RWPE1 (cell line): ENCODE data around the gene POLN.

ENCODE experiments used
- CTCF ChIA-PET: fragments of 350-600 bp; sonication (Branson Sonifier 250); formaldehyde crosslinking; extraction: SDS; loops from one replicate; lab custom pipeline; 2021; lab: Yijun Ruan, JAX
- POLR2A ChIA-PET: fragments of 400-600 bp; formaldehyde crosslinking; extraction: SDS; loops from one replicate; lab custom pipeline; 2020; ENCODE audit warnings: antibody characterized with exemption; ENCODE audit not compliant: low non-redundant PET; lab: Yijun Ruan, JAX
- DNase-seq: peaks from one replicate; pipeline ENCODE4 v3.0.0; 2012; ENCODE audit warnings: low spot score
- H3K27ac ChIP-seq: fragments of 450-650 bp; 2 replicates; pipeline ENCODE4 v1.5.1; 2017
- TF ChIP-seq, protein P1 (sequence below): fragments of 450-650 bp; conservative IDR thresholded peaks from 2 replicates; pipeline ENCODE4 v1.5.1; 2017; ENCODE audit warnings: low read depth, mild to moderate bottlenecking

The POLN gene

DNA sequence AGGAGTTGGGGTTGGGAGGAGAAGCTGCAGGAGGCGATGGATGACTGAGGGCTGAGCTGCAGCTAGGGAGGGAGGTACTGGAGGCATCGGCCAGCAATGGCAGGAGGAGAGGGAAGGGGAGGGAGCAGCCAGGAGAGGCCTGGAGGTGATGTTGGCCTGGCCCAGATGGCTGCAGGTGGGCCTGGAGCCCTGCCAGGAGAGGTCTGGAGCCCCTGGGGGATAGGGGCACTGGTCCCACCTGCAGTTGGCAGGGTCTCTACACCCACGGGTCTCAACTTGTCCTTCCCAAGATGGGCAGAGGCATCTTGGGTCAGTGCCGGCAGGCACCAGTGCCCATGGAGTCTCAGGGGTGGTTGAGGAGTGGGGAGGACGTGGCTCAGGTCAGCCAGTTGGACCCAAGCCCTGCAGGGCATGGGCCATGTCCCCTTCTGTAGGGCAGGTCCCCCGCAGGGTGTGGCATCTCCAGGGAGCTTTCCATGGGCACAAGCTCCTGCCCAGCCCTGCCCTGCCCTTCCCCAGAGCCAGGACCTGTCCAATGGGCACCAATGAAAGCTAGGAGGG, 22.6 kb upstream of the POLN start:
- DNase-seq: no peak
- ChIA-PET POLR2A (no interaction called here), CTCF (no interaction called here)
- TF ChIP-seq, protein P1, sequence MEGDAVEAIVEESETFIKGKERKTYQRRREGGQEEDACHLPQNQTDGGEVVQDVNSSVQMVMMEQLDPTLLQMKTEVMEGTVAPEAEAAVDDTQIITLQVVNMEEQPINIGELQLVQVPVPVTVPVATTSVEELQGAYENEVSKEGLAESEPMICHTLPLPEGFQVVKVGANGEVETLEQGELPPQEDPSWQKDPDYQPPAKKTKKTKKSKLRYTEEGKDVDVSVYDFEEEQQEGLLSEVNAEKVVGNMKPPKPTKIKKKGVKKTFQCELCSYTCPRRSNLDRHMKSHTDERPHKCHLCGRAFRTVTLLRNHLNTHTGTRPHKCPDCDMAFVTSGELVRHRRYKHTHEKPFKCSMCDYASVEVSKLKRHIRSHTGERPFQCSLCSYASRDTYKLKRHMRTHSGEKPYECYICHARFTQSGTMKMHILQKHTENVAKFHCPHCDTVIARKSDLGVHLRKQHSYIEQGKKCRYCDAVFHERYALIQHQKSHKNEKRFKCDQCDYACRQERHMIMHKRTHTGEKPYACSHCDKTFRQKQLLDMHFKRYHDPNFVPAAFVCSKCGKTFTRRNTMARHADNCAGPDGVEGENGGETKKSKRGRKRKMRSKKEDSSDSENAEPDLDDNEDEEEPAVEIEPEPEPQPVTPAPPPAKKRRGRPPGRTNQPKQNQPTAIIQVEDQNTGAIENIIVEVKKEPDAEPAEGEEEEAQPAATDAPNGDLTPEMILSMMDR: no peak
- H3K27ac ChIP-seq: peak overlapping the region; percentile 91

DNA sequence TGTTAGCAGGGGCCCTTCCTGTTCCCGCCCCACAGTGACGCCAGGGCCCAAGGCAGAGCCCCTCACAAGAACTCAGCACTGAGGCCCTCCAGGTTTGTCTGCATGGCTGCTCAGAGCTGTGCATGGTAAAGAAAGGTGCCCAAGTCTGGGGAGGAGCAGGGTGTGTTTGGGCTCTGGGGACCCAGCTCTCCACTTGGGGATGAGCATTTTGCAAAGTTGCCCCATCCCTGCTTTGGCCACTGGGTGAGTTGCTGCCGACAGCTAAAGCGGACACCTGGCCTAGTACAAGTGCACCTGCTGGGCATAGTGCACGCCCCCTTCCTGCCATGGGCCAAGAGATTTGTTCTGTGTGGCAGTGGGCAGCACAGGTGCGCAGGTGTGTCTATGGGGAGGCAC, 22.0 kb upstream of the POLN start:
- DNase-seq: no peak
- CTCF ChIA-PET: no interaction called here
- H3K27ac ChIP-seq: peak overlapping the region; percentile 91
- TF ChIP-seq, protein P1: no peak
- POLR2A ChIA-PET: no interaction called here

DNA sequence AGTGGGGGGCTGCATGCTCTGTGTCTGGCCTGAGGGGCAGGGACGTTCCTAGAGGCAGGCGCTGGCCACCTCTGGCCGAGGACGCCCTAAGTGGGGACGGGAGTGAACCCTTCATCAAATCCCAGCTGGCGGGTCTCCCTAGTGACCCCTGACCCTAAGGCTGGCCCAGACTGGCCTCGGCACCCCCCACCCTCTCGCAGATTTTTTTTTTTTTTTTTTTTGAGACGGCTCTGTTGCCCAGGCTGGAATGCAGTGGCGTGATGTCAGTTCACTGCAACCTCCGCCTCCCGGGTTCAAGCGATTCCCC, 21.0 kb upstream of the POLN start:
- POLR2A ChIA-PET: interaction anchor here (0.7 to 1.5 kb wide), 2 partner anchors 30 to 98 kb away, joined by 4 read pairs; no protein-coding TSS in a partner anchor
- no peak for DNase-seq
- peak overlapping the region; percentile 91 for H3K27ac ChIP-seq
- CTCF ChIA-PET: no interaction called here
- TF ChIP-seq, protein P1: no peak

DNA sequence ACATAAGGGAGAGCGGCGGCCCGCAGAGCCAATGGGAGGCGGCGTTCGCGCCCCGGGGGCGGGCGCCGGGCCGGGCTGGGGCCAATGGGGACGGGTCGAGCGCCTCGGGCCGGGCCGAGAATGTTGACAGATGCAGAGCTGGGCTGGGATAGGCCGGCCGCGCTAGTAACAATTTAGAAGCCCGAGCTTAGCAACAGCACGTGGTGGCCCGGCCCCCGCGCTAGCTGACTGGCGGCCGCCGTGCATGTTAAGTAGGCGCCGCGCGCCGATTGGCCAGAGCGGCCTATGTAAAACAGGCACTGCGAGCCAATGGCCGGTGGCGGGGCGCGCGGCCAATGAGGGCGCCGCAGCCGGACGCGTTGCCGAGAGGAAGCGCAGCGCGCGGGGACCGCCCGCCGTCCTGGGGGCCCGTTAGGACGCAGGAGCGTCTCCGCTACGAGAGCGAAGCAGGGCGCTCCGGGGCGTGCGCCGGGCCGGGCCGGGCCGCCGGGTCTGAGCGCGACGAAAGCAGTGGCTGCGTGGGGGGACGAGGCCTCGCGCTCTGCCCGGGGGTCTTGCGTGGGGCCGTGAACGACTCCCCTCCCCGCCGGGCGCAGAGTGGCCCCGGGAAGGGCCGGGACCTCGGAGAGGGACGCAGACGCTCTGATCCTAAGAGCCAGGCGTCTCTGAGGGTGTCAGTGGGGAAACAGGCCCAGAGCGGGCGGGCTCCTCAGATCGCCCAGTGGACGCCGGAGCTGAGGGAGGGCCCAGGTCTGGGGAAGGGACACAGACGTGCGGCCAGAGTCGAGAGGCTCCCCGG, 20.4 kb upstream of the POLN start:
- TF ChIP-seq, protein P1: no peak
- POLR2A ChIA-PET: interaction anchor here (0.6 to 1.5 kb wide), 3 partner anchors 14 to 99 kb away, joined by 4 read pairs; no protein-coding TSS in a partner anchor
- peak overlapping the region; percentile 91 for H3K27ac ChIP-seq
- CTCF ChIA-PET: no interaction called here
- DNase-seq: peak; percentile 95

DNA sequence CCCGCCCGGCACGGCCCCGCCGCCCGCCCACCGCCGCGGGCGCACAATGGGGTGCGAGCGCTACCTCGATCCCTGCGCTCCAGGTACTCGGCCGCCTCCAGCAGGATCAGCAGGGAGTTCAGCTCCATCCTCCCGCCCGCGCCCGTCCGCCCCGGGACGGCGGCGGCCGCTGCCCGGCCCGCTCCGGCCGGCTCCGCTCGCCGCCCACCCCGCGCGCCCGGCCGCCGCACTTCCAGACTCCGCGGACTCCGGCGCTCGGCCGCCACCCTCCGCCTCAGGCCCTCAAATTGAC, 19.9 kb upstream of the POLN start, which contains the start of gene MXD4:
Gene MXD4, minus strand, starts transcription at position 257 of the 292 bp plus-strand sequence. Its CDS starts 129 bp downstream, at position 128.
- POLR2A ChIA-PET: interaction anchor here (1.5 kb wide), 1 partner anchor 29 kb away, joined by 4 read pairs; no protein-coding TSS in a partner anchor
- TF ChIP-seq, protein P1: no peak
- peak within 1 kb of the TSS; percentile 91 for H3K27ac ChIP-seq
- no peak for DNase-seq
- CTCF ChIA-PET: no interaction called here

DNA sequence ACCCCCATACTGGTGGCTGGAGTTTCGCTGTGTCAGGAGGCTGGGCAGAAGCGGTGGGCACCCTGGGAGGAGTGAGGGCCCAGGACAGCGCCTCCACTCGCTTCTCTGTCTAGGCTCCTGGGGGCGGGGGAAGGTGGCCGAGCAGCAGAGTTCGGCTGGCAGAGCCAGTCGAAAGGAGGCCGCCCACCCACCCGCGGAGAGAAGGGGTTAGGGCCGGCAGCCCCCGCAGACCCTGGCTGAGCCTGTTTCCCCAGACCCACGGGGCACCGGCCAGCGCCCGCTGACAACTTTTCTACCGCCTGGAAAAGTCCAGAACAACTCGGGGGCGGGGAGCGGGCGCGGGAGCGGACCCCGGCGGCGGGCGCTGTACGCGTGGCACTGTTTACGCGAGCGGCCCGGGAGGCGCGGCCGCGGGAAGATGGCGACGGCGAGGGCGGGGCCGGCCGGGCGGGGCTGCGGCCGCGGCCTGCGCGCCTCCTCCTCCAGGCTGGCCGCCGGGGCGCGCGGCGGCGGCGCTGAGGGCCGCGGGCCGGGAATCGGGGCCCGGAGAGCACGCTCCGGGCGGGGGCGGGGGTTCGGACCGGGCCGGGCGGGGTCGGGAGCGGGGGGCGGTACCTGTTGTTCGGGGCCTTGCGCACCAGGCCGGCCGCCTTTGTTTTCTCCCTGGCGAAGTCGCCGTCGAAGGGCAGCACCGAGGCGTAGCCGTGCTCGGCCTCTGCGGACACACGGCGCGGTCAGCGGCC, 19.4 kb upstream of the POLN start:
- TF ChIP-seq, protein P1: no peak
- ChIA-PET CTCF (no interaction called here), POLR2A (no interaction called here)
- H3K27ac ChIP-seq: peak overlapping the region; percentile 91
- peak; percentile 24 for DNase-seq
